HEK293T (cell line): ENCODE results near the gene CLASP1.

Experiments
- ARNT ChIP-seq: fragments of 450-650 bp; IDR thresholded peaks from 2 replicates; pipeline ENCODE4 v1.6.1; 2017; ENCODE audit warnings: mild to moderate bottlenecking
- BHLHE40 ChIP-seq: fragments of 450-650 bp; IDR thresholded peaks from 2 replicates; pipeline ENCODE4 v1.6.1; 2016; ENCODE audit warnings: mild to moderate bottlenecking, moderate library complexity, borderline replicate concordance
- SP1 ChIP-seq: fragments of 450-650 bp; IDR thresholded peaks from 2 replicates; pipeline ENCODE4 v1.6.1; 2017
- TARDBP ChIP-seq: fragments of 450-650 bp; IDR thresholded peaks from 2 replicates; pipeline ENCODE4 v1.6.1; 2016

DNA sequence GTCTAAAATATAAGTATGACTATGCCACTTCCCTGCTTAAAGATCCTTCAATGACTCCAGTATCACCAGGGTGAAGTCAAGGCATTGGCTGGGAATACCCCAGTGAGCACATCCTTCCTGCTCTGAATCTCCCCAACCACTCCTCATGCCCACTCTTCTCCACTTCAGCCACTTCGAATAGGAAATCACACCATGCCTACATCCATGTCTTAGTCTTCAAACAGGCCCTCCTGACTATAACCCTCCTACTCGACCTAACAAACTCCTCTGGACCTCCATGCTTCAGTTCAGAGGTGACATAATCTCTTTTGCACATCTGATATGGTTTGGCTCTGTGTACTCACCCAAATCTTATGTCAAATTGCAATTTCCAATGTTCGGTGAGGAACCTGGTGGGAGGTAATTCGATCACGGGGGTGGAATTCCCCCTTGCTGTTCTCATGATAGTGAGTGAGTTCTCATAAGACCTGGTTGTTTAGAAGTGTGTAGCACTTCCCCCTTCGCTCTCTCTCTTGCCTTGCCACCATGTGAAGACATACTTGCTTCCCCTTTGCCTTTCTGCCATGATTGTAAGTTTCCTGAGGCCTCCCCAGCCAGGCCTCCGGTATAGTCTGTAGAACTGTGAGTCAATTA is 276.4 kb downstream of the CLASP1 start:
- TF ChIP-seq ARNT (no peak), BHLHE40 (no peak), SP1 (no peak), TARDBP (no peak)
